Gastrocnemius medialis (tissue), 4 donors: ENCODE data around the gene CHST12. TPM values are rescaled to one million over a fixed set of nuclear protein-coding genes. Genes with fewer than 3 reads are reported as not detected.

Experiments
- ATAC-seq, 2 donors: fragments of 150-250 bp; one replicate each; pipeline ENCODE4 v1.9.1; 2016
- DNase-seq, 2 donors: peaks; one replicate each; pipeline ENCODE4 v3.0.0-alpha.2; 2019
- H3K27ac ChIP-seq, 4 donors: fragments of 200-600 bp; sonication (generic); 1 replicate in 1 of 4; 2 replicates in 3 of 4; pipeline ENCODE4 v1.5.1; 2016 to 2018; ENCODE audit warnings: mild to moderate bottlenecking in 2 of 4, moderate library complexity in 1 of 4
- H3K27me3 ChIP-seq, 3 donors: fragments of 200-600 bp; sonication (generic) in 2 of 3; 1 replicate in 1 of 3; 2 replicates in 2 of 3; pipeline versions ENCODE4 v1.5.1 to v1.6.0; 2016 to 2019; ENCODE audit warnings: mild to moderate bottlenecking in 1 of 3, moderate library complexity in 1 of 3
- H3K36me3 ChIP-seq, 2 donors: fragments of 200-600 bp; sonication (generic) in 1 of 2; one replicate each; pipeline ENCODE4 v1.5.1; 2017 to 2018
- H3K4me1 ChIP-seq, 2 donors: fragments of 200-600 bp; sonication (generic) in 1 of 2; one replicate each; pipeline ENCODE4 v1.5.1; 2016 to 2017; ENCODE audit warnings: mild to moderate bottlenecking in 2 of 2
- H3K4me3 ChIP-seq, 4 donors: fragments of 200-600 bp; sonication (generic) in 3 of 4; 1 replicate in 1 of 4; 2 replicates in 3 of 4; pipeline ENCODE4 v1.5.1; 2016 to 2019; ENCODE audit warnings: mild to moderate bottlenecking in 2 of 4
- H3K9me3 ChIP-seq, 3 donors: fragments of 200-600 bp; sonication (generic) in 2 of 3; 1 replicate in 1 of 3; 2 replicates in 2 of 3; pipeline ENCODE4 v1.5.1; 2016 to 2019
- POLR2A ChIP-seq, 2 donors: fragments of 450-650 bp; IDR thresholded peaks; one replicate each; pipeline ENCODE4 v1.6.1; 2017; ENCODE audit warnings: antibody characterized with exemption in 2 of 2, mild to moderate bottlenecking in 2 of 2, moderate library complexity in 2 of 2
- in situ Hi-C, 4 donors: fragments of 200-750 bp; cut with MboI; loops; one replicate each; pipeline versions ENCODE4 v1.15.0 to v1.8.0; 2017; ENCODE audit warnings: low sequenced_read_pairs in 4 of 4
- intact Hi-C: fragments of 100-400 bp; cut with DNase I; formaldehyde crosslinking; loops from one replicate; pipeline ENCODE4 v1.15.1; 2023; ENCODE audit warnings: low total_unique reads
- total RNA-seq, 4 donors: library from RNA; depleted of rRNA; stranded (reverse); fragments of >200 nt; gene quantifications; one replicate each; pipeline versions ENCODE4 v1.1.0 to v1.2.3, GENCODE V29; 2016
- TF ChIP-seq, protein P1 (sequence below), 5 experiments: fragments of 450-650 bp in 3 of 5; fragments of 200-600 bp in 2 of 5; sonication (generic) in 2 of 5; IDR thresholded peaks in 4 of 5; conservative IDR thresholded peaks in 1 of 5; 1 replicate in 4 of 5; 2 replicates in 1 of 5; pipeline ENCODE4 v1.5.1; 2016 to 2019; ENCODE audit warnings: antibody characterized with exemption in 5 of 5, mild to moderate bottlenecking in 3 of 5, moderate library complexity in 3 of 5

CHST12 gene
- total RNA-seq, 4 donors from 2014 or later: 5.5 to 13.1 (median 10.1) TPM

DNA sequence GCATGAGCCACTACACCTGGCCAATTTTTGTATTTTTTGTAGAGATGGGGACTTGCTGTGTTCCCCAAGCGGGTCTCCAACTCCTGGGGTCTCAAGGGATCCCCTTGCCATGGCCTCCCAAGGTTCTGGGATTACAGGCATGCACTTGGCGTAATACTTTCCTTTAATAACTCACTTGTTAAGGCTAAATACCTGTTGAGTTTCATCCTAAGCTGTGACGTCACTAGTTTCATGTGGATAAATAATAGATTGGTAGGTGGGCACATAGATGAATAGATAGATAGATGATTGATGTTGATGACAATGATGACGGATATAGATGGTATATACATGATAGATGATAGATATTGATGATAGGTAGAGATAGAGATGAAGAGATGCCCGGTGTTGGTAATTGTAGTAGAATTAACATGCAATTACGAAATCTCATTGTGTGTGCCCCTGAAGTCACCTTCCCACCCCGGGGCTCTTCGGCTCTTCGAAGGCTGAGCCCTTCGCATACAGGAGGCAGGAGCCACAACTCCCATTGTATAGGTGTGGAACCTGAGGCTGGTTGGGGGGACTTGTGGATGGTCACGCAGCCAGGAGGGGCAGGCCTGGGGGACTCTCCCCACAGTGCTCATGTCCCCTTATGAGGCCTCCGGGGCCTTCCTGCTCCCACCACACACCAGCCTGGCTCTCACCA is 70.2 kb downstream of the CHST12 start:
- no peaks in the 10 kb centered on the region for H3K36me3 ChIP-seq
- peaks cover 10% of the 10 kb centered on the region in 2 donors for H3K4me1 ChIP-seq
- in situ Hi-C loops (loop anchor here in 2 of 4 donors (25.0 kb wide), 1 partner anchor 214 kb away; the partner anchor contains the start of gene AMZ1 (in 2 of the 2)), intact Hi-C loops (no loop called here)
- DNase-seq (no peak), ATAC-seq (no peak)
- H3K27ac ChIP-seq: no peak overlapping the region
- no peaks in the 10 kb centered on the region for H3K9me3 ChIP-seq
- TF ChIP-seq, protein P1, sequence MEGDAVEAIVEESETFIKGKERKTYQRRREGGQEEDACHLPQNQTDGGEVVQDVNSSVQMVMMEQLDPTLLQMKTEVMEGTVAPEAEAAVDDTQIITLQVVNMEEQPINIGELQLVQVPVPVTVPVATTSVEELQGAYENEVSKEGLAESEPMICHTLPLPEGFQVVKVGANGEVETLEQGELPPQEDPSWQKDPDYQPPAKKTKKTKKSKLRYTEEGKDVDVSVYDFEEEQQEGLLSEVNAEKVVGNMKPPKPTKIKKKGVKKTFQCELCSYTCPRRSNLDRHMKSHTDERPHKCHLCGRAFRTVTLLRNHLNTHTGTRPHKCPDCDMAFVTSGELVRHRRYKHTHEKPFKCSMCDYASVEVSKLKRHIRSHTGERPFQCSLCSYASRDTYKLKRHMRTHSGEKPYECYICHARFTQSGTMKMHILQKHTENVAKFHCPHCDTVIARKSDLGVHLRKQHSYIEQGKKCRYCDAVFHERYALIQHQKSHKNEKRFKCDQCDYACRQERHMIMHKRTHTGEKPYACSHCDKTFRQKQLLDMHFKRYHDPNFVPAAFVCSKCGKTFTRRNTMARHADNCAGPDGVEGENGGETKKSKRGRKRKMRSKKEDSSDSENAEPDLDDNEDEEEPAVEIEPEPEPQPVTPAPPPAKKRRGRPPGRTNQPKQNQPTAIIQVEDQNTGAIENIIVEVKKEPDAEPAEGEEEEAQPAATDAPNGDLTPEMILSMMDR (IDR thresholded peaks at IDR 0.05 in 4 of 5, conservative IDR thresholded peaks at IDR 0.05 in 1 of 5): no peak
- no peak for TF ChIP-seq POLR2A (IDR thresholded peaks at IDR 0.05)
- H3K4me3 ChIP-seq: no peak overlapping the region
- H3K27me3 ChIP-seq: peaks cover 16 to 34% (median 27%) of the 10 kb centered on the region in 3 donors

GRCh38 chr7:2474224-2474623 is 70.8 kb downstream of the CHST12 start:
- Histone ChIP-seq H3K36me3 (no peaks in the 10 kb centered on the region), H3K27ac (no peak overlapping the region), H3K27me3 (peaks cover 17 to 40% (median 32%) of the 10 kb centered on the region in 3 donors), H3K4me1 (peaks cover 13 to 14% of the 10 kb centered on the region in 2 donors), H3K9me3 (no peaks in the 10 kb centered on the region), H3K4me3 (no peak overlapping the region)
- DNase-seq (no peak), ATAC-seq (no peak)
- intact Hi-C loops (no loop called here), in situ Hi-C loops (loop anchor here in 2 of 4 donors (25.0 kb wide), 1 partner anchor 213 kb away; the partner anchor contains the start of gene AMZ1 (in 2 of the 2))
- TF ChIP-seq, protein P1 (IDR thresholded peaks at IDR 0.05 in 4 of 5, conservative IDR thresholded peaks at IDR 0.05 in 1 of 5): no peak
- TF ChIP-seq POLR2A (IDR thresholded peaks at IDR 0.05): no peak

DNA sequence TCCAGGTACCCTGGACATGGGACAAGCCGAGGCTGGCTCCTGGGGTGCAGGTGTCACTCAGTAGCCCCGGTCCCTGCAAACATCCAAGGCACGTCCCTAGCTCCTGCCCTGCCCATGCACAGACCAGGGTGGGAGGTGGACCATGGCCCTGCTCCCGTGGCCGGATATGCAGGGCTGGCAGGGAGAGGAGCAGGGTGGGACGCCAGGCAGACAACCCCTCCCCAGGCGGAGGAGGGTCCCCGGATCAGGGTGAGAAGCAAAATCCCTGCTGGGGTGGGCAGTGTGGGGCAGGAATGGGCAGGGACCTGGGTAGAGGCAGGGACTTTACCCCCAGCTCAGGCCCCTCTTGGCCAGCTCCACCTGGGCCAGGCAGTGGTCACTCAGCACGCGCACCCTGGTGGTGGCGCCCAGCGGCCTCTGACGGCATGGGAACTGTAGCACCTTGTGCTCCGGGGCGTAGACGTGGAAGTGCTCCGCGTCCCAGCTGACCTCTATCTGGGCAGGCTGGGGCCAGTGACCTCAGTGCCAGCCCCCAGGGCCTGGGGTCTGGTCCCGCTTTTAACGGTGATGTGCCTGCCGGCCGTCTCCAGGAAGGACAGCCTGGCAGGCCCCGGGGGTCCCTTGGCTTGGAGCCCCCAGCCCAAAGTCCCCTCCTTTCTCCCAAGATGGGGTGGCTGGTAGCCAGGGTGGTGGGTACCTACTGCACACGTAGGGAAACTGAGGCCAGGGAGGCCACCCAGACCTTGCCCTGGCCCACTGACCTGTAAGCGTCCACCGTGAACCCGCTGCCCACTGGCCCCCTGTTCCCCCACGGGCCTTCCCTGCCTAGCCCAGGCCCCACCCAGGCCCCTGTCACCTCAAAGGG is 71.6 kb downstream of the CHST12 start:
- Histone ChIP-seq H3K4me1 (peaks cover 13 to 14% of the 10 kb centered on the region in 2 donors), H3K27me3 (peaks cover 22 to 46% (median 37%) of the 10 kb centered on the region in 3 donors), H3K36me3 (no peaks in the 10 kb centered on the region), H3K9me3 (no peaks in the 10 kb centered on the region), H3K4me3 (no peak overlapping the region), H3K27ac (no peak overlapping the region)
- in situ Hi-C loops (loop anchor here in 2 of 4 donors (25.0 kb wide), 1 partner anchor 212 kb away; the partner anchor contains the start of gene AMZ1 (in 2 of the 2)), intact Hi-C loops (loop anchor here (5.0 kb wide), 2 partner anchors 82 to 207 kb away; partner anchors contain the start of genes BRAT1 and IQCE)
- TF ChIP-seq, protein P1 (IDR thresholded peaks at IDR 0.05 in 4 of 5, conservative IDR thresholded peaks at IDR 0.05 in 1 of 5): no peak
- TF ChIP-seq POLR2A (IDR thresholded peaks at IDR 0.05): no peak
- ATAC-seq: no peak
- no peak for DNase-seq

DNA sequence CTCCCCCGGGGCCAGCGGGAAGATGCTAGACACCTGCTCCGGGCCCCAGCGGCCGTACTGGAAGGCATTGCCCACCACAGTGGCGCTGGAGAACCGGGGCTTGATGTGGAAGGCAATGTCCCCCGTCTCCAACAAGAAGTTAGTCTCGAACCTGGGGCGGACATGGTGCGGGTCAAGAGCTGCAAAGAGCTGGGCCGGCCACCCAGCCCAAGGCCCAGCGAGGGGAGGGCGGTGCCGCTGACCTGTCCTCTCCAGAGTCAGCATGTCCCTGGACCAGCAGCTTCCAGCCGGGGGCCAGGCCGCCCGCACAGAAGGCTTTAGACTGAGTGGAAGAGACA is 72.2 kb downstream of the CHST12 start:
- TF ChIP-seq POLR2A (IDR thresholded peaks at IDR 0.05): no peak
- TF ChIP-seq, protein P1 (IDR thresholded peaks at IDR 0.05 in 4 of 5, conservative IDR thresholded peaks at IDR 0.05 in 1 of 5): no peak
- Histone ChIP-seq H3K27me3 (peaks cover 28 to 46% (median 37%) of the 10 kb centered on the region in 3 donors), H3K4me1 (peaks cover 13 to 14% of the 10 kb centered on the region in 2 donors), H3K36me3 (no peaks in the 10 kb centered on the region), H3K27ac (no peak overlapping the region), H3K4me3 (no peak overlapping the region), H3K9me3 (no peaks in the 10 kb centered on the region)
- in situ Hi-C loops (no loop called here), intact Hi-C loops (loop anchor here (5.0 kb wide), 2 partner anchors 82 to 207 kb away; partner anchors contain the start of genes BRAT1 and IQCE)
- no peak for DNase-seq
- no peak for ATAC-seq
